Thyroid gland (tissue), 4 donors: ENCODE results near the gene TPSD1.

Experiments used
- POLR2A ChIP-seq, 2 donors: fragments of 450-650 bp; IDR thresholded peaks; one replicate each; pipeline ENCODE4 v1.6.1; 2017; ENCODE audit warnings: antibody characterized with exemption in 2 of 2, mild to moderate bottlenecking in 2 of 2, moderate library complexity in 1 of 2
- TF ChIP-seq, protein P1 (sequence below), 6 experiments: fragments of 200-600 bp in 3 of 6; fragments of 450-650 bp in 3 of 6; sonication (generic) in 3 of 6; IDR thresholded peaks; one replicate each; pipeline ENCODE4 v1.5.1; 2016 to 2019; ENCODE audit warnings: antibody characterized with exemption in 6 of 6, mild to moderate bottlenecking in 2 of 6, inconsistent platforms in 1 of 6, moderate library complexity in 1 of 6

DNA sequence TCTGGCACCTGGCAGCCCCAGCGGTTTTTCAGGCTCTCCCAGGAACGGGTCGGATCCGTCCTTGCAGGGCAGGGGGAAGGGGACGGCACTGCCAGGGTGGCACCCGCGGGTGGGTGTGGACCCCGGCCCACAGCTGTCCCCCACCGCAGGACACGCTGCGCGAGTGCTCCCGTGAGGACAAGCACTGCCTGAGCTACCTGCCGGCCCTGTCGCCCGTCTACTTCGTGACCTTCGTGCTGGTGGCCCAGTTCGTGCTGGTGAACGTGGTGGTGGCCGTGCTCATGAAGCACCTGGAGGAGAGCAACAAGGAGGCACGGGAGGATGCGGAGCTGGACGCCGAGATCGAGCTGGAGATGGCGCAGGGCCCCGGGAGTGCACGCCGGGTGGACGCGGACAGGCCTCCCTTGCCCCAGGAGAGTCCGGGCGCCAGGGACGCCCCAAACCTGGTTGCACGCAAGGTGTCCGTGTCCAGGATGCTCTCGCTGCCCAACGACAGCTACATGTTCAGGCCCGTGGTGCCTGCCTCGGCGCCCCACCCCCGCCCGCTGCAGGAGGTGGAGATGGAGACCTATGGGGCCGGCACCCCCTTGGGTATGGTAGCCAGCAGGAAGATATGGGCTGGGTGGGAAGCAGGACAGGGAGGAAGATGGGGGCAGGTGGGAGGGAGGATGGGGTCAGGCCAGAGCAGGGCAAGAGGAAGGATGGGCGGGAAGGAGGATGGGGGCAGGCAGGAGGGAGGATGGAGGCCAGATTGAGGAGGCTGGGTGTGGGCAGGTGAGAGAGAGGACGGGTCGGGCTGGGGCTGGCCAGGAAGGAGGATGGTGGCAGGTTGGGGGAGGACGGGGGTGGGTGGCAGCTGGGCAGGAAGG lies 37.6 kb upstream of the TPSD1 start:
- TF ChIP-seq, protein P1, sequence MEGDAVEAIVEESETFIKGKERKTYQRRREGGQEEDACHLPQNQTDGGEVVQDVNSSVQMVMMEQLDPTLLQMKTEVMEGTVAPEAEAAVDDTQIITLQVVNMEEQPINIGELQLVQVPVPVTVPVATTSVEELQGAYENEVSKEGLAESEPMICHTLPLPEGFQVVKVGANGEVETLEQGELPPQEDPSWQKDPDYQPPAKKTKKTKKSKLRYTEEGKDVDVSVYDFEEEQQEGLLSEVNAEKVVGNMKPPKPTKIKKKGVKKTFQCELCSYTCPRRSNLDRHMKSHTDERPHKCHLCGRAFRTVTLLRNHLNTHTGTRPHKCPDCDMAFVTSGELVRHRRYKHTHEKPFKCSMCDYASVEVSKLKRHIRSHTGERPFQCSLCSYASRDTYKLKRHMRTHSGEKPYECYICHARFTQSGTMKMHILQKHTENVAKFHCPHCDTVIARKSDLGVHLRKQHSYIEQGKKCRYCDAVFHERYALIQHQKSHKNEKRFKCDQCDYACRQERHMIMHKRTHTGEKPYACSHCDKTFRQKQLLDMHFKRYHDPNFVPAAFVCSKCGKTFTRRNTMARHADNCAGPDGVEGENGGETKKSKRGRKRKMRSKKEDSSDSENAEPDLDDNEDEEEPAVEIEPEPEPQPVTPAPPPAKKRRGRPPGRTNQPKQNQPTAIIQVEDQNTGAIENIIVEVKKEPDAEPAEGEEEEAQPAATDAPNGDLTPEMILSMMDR (IDR thresholded peaks at IDR 0.05), result no peak
- TF ChIP-seq POLR2A (IDR thresholded peaks at IDR 0.05), result no peak
